Skeletal muscle satellite cell (primary cell): Measurements from ENCODE around the gene NDUFAB1. TPM values are rescaled to one million over a fixed set of nuclear protein-coding genes. Genes with fewer than 3 reads are reported as not detected.
"Not testable (repeated sequence)": the region's sequence is repeated elsewhere in the genome, so short reads cannot be mapped to it uniquely, and the experiment has no call there.

Experiments
- H3K27me3 ChIP-seq: 2 replicates; pipeline ENCODE4 v1.7.0; 2013; ENCODE audit warnings: low read length; ENCODE audit not compliant: control insufficient read depth, insufficient read depth
- H3K36me3 ChIP-seq: 2 replicates; pipeline ENCODE4 v1.7.0; 2013; ENCODE audit warnings: mild to moderate bottlenecking, control low read depth, low read length; ENCODE audit not compliant: insufficient read depth
- H3K4me1 ChIP-seq: 2 replicates; pipeline ENCODE4 v1.7.0; 2013; ENCODE audit warnings: low read length; ENCODE audit not compliant: control insufficient read depth, insufficient read depth
- H3K4me2 ChIP-seq: 2 replicates; pipeline ENCODE4 v1.7.0; 2013; ENCODE audit warnings: mild to moderate bottlenecking, low read length
- H3K4me3 ChIP-seq: 2 replicates; pipeline ENCODE4 v1.7.0; 2013; ENCODE audit warnings: low read length
- H3K9ac ChIP-seq: 2 replicates; pipeline ENCODE4 v1.7.0; 2013; ENCODE audit warnings: mild to moderate bottlenecking, low read depth, low read length, moderate library complexity
- H3K9me3 ChIP-seq: replicated peaks from 2 replicates; pipeline ENCODE4 v1.7.0; 2013; ENCODE audit warnings: mild to moderate bottlenecking, control low read depth, low read length
- total RNA-seq: library from RNA; depleted of rRNA; stranded (reverse); fragments of >200 nt; gene quantifications from 2 replicates; pipeline ENCODE4 v1.2.3, GENCODE V29; 2012; rRNA removed

The NDUFAB1 gene
- 124 and 146 TPM in 2 replicates for total RNA-seq

DNA sequence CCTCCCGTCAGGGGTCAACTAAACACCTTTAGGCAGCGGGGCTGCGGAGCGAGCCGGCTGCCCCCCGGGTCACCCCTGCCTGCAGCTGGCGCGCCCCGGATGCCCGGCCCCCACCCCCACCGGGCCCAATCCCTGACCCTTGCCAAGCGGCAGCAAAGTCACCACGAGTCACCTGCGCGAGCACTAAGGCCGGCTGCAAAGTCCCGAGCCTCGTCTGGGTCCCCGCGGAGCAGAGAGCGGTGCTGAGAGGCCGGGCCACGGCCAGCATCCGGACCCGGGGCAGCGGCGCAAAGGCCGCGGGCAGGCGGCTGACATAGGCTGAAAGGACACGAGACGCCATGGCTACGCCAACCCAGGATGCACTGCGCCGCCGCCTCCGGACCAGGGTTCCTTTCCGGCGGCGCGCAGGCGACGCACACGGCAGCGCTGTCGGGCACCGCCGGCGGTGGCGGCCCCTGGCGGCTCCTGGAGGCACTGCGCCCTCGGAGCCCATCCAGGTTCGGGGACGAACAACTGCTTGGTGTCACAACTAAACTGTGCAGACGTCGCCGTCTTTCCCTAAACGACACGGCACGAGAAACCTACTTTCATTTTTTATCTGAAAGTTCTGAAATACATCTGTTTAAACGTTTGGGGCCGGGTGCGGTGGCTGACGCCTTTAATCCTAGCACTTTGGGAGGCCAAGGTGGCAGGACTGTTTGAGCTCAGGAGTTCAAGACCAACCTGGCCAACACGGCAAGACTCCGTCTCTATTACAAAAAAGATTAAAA, at the start of gene NDUFAB1:
TSS of gene NDUFAB1 (minus strand) at position 366 of the 770 bp plus-strand sequence. CDS start at position 340, 26 bp downstream.
- H3K4me2 ChIP-seq: peak within 1 kb of the TSS; percentile 85
- H3K4me3 ChIP-seq: peak within 1 kb of the TSS; percentile 96
- peak within 1 kb of the TSS; percentile 96 for H3K9ac ChIP-seq
- H3K9me3 ChIP-seq: no peaks in the 10 kb centered on the region
- H3K36me3 ChIP-seq: peaks cover 24% of the 10 kb centered on the region
- H3K27me3 ChIP-seq: no peaks in the 10 kb centered on the region
- peaks cover 9% of the 10 kb centered on the region for H3K4me1 ChIP-seq

GRCh38 chr16:23642246-23642774, 46.2 kb upstream of the NDUFAB1 start:
- no peaks in the 10 kb centered on the region for H3K9me3 ChIP-seq
- peak overlapping the region; percentile 98 for H3K4me3 ChIP-seq
- H3K4me2 ChIP-seq: peak overlapping the region; percentile 95
- H3K9ac ChIP-seq: peak overlapping the region; percentile 99
- no peaks in the 10 kb centered on the region for H3K27me3 ChIP-seq
- peaks cover 14% of the 10 kb centered on the region for H3K4me1 ChIP-seq
- peaks cover 38% of the 10 kb centered on the region for H3K36me3 ChIP-seq

GRCh38 chr16:23640931-23641765, 45.0 kb upstream of the NDUFAB1 start, which contains the start of the genes DCTN5 and PALB2:
Gene DCTN5 (plus strand): TSS chr16:23641466. CDS start chr16:23641543, 77 bp downstream.
Gene PALB2 (minus strand): TSS chr16:23641310. CDS start chr16:23641157, 153 bp downstream.
- H3K27me3 ChIP-seq: no peaks in the 10 kb centered on the region
- peak within 1 kb of the TSS; percentile 99 for H3K9ac ChIP-seq
- peak within 1 kb of the TSS; percentile 97 for H3K4me2 ChIP-seq
- H3K4me1 ChIP-seq: peaks cover 14% of the 10 kb centered on the region
- H3K4me3 ChIP-seq: peak within 1 kb of the TSS; percentile 98
- no peaks in the 10 kb centered on the region for H3K9me3 ChIP-seq
- H3K36me3 ChIP-seq: peaks cover 37% of the 10 kb centered on the region

DNA sequence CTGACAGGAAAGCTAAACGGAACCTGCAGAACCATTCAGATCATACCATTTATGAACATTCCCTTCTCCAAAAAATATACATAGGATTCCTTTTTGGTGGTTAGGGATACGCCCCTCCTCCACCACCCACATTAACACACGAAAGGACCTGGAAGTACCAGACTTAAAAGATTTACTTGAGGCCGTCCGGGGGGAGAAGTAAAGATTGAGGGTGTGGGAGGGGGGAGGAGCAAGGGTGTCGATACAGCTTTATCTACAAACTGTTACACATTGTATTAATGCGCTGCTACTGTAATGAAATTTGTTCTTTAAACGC, 44.5 kb upstream of the NDUFAB1 start:
- Histone ChIP-seq H3K27me3 (no peaks in the 10 kb centered on the region), H3K4me2 (peak overlapping the region; percentile 97), H3K36me3 (peaks cover 37% of the 10 kb centered on the region), H3K4me3 (peak overlapping the region; percentile 98), H3K9me3 (no peaks in the 10 kb centered on the region), H3K9ac (peak overlapping the region; percentile 99), H3K4me1 (peaks cover 14% of the 10 kb centered on the region)

DNA sequence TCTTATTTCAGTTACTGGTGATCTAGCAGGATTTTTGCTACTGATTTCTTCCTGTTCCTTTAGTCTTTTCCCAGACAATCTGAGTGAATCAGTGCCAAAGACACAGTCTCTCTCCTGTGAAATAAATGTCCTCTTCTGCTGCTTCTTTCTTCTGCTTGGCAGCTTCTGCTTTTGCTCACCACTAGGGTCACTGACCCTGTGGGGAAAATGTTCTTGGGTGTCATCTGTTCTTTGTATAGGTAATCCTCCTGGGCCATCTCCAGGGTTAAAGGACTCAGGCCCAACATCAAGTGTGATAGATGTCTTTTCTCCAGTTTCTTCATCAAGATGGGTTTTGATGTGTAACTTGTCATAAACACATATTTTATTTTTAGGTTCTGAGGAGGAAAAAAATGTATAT, 39.8 kb upstream of the NDUFAB1 start:
- H3K9ac ChIP-seq: no peak overlapping the region
- H3K9me3 ChIP-seq: no peaks in the 10 kb centered on the region
- no peak overlapping the region for H3K4me3 ChIP-seq
- H3K4me1 ChIP-seq: peaks cover 5% of the 10 kb centered on the region
- H3K4me2 ChIP-seq: no peak overlapping the region
- peaks cover 35% of the 10 kb centered on the region for H3K36me3 ChIP-seq
- no peaks in the 10 kb centered on the region for H3K27me3 ChIP-seq

GRCh38 chr16:23634461-23635036, 38.4 kb upstream of the NDUFAB1 start:
- H3K4me2 ChIP-seq: no peak overlapping the region
- H3K36me3 ChIP-seq: peaks cover 43% of the 10 kb centered on the region

GRCh38 chr16:23631874-23632273, 35.8 kb upstream of the NDUFAB1 start:
- not testable (repeated sequence) for H3K4me3 ChIP-seq, H3K9me3 ChIP-seq, H3K4me1 ChIP-seq, H3K9ac ChIP-seq, H3K27me3 ChIP-seq, H3K4me2 ChIP-seq
- H3K36me3 ChIP-seq: peaks cover 40% of the 10 kb centered on the region

More at GRCh38 chr16:23634461-23635036, 38.4 kb upstream of the NDUFAB1 start:
- Histone ChIP-seq H3K9ac (no peak overlapping the region), H3K9me3 (no peaks in the 10 kb centered on the region), H3K4me3 (no peak overlapping the region), H3K27me3 (no peaks in the 10 kb centered on the region), H3K4me1 (no peaks in the 10 kb centered on the region)

DNA sequence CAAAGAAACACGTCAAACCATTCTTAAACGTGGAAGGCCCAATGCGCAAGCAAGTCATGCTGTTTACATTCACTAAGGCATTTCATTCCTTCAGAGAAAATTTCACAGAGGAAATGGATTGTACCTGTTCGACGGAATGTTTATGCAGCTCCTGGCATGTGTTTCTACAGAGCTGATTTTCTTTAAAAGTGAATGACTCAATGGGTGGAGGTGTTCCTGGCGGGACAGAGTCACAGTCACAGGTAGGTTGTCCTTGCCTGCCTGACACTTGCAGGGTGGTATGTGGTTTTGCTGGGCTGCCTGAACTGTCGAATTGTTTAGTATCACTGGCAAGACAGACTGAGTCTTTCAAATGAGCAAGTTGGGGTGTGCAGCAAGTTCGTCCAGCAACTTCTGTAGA, 33.4 kb upstream of the NDUFAB1 start:
- H3K4me3 ChIP-seq: no peak overlapping the region
- H3K27me3 ChIP-seq: no peaks in the 10 kb centered on the region
- no peak overlapping the region for H3K4me2 ChIP-seq
- H3K36me3 ChIP-seq: peaks cover 32% of the 10 kb centered on the region
- no peak overlapping the region for H3K9ac ChIP-seq
- no peaks in the 10 kb centered on the region for H3K4me1 ChIP-seq
- H3K9me3 ChIP-seq: no peaks in the 10 kb centered on the region

DNA sequence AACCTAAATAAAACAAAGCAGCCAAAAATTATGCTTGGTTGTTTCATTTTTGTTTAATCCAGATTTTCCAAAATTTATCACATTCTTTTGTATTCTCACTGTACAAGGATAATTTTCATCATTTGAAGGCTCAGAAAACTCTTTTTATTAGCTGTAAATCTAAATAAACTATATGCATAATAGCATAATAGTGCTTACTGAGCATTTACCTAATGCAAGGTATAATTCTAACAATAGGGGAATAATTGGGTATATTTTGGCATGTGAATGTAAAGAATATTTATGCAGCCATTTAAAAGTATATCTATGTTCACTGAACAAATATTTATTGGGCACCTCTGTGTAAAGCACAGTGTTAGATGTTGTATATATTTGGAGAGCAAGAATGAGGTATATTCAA, 28.0 kb upstream of the NDUFAB1 start:
- no peaks in the 10 kb centered on the region for H3K9me3 ChIP-seq
- no peaks in the 10 kb centered on the region for H3K4me1 ChIP-seq
- no peak overlapping the region for H3K4me2 ChIP-seq
- no peak overlapping the region for H3K4me3 ChIP-seq
- no peak overlapping the region for H3K9ac ChIP-seq
- H3K27me3 ChIP-seq: no peaks in the 10 kb centered on the region
- peaks cover 48% of the 10 kb centered on the region for H3K36me3 ChIP-seq

GRCh38 chr16:23615805-23616204, 19.7 kb upstream of the NDUFAB1 start:
- no peak overlapping the region for H3K9ac ChIP-seq
- no peaks in the 10 kb centered on the region for H3K4me1 ChIP-seq
- H3K36me3 ChIP-seq: peaks cover 26% of the 10 kb centered on the region
- H3K9me3 ChIP-seq: no peaks in the 10 kb centered on the region
- no peak overlapping the region for H3K4me3 ChIP-seq
- H3K4me2 ChIP-seq: no peak overlapping the region
- H3K27me3 ChIP-seq: no peaks in the 10 kb centered on the region

DNA sequence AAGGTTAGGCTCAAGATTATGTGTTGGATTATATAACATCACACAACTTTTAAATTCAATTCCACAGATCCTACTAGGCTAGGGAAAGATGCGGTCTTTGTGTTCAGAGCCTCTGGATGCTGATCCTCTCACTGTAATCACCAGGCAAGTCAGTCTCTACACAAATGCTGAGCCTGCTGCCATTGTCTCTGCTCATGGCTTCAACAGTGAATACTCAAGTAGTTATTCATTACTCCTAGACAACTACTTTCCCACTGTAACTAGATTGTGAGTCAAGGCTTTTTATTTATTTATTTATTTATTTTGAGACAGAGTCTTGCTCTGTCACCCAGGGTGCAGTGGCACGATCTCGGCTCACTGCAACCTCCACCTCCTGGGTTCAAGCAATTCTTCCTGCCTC, 15.8 kb upstream of the NDUFAB1 start:
- H3K4me1 ChIP-seq: peaks cover 8% of the 10 kb centered on the region
- H3K4me2 ChIP-seq: no peak overlapping the region
- H3K27me3 ChIP-seq: no peaks in the 10 kb centered on the region
- no peak overlapping the region for H3K4me3 ChIP-seq
- H3K36me3 ChIP-seq: peaks cover 17% of the 10 kb centered on the region
- H3K9ac ChIP-seq: no peak overlapping the region
- no peaks in the 10 kb centered on the region for H3K9me3 ChIP-seq
